ENCODE measurements around the gene CPA4.

CPA4 gene

GRCh38 chr7:130366564-130366963, 73.6 kb downstream of the CPA4 start:
- FAIRE-seq: no peak

- no peak for FAIRE-seq
Measured at GRCh38 chr7:130367088-130367755, 74.3 kb downstream of the CPA4 start.

GRCh38 chr7:130367836-130368746, 75.1 kb downstream of the CPA4 start:
- FAIRE-seq: no peak

GRCh38 chr7:130369110-130369711, 76.2 kb downstream of the CPA4 start:
- no peak for FAIRE-seq

- no peak for FAIRE-seq
Measured at GRCh38 chr7:130369831-130370550, 77.0 kb downstream of the CPA4 start.

- FAIRE-seq: no peak
Measured at GRCh38 chr7:130371046-130371445, 78.1 kb downstream of the CPA4 start.

GRCh38 chr7:130372402-130373165, 79.6 kb downstream of the CPA4 start:
- FAIRE-seq: no peak
